Neural cell (in vitro differentiated cells): ENCODE results near the gene HAND2. TPM values are rescaled to one million over a fixed set of nuclear protein-coding genes. Genes with fewer than 3 reads are reported as not detected.
A peak's percentile ranks its signal among the peaks of the same experiment; 100 is the strongest.

ENCODE experiments used
- H2AFZ ChIP-seq: fragments of 200-600, 300-800 bp; sonication (generic), shearing (Covaris generic); 2 replicates; pipeline ENCODE4 v1.6.0; 2014; ENCODE audit warnings: low read depth, mild to moderate bottlenecking, antibody characterized with exemption, low read length, moderate library complexity
- H3F3A ChIP-seq: fragments of 200-600 bp; shearing (Covaris generic); 2 replicates; pipeline ENCODE4 v1.6.1; 2016; ENCODE audit warnings: mild to moderate bottlenecking, moderate library complexity, mixed read lengths, antibody characterized with exemption, low read length; ENCODE audit not compliant: insufficient read depth, poor library complexity, severe bottlenecking
- H3K27ac ChIP-seq: fragments of 200-600, 300-800 bp; sonication (generic), shearing (Covaris generic); 2 replicates; pipeline ENCODE4 v1.5.1; 2014; ENCODE audit warnings: mild to moderate bottlenecking, low read length, moderate library complexity
- H3K27me3 ChIP-seq: fragments of 300-800, 200-600 bp; sonication (generic), shearing (Covaris generic); 2 replicates; pipeline ENCODE4 v1.6.0; 2014; ENCODE audit warnings: mild to moderate bottlenecking, low read depth, low read length, moderate library complexity; ENCODE audit not compliant: insufficient read depth
- H3K36me3 ChIP-seq: fragments of 300-800, 200-600 bp; sonication (generic), shearing (Covaris generic); 2 replicates; pipeline ENCODE4 v1.5.1; 2014; ENCODE audit warnings: mild to moderate bottlenecking, antibody characterized with exemption, low read length, moderate library complexity; ENCODE audit not compliant: insufficient read depth
- H3K4me2 ChIP-seq: fragments of 300-800, 200-600 bp; sonication (generic), shearing (Covaris generic); 2 replicates; pipeline ENCODE4 v1.6.0; 2014; ENCODE audit warnings: mild to moderate bottlenecking, low read length
- H3K4me3 ChIP-seq: fragments of 300-800, 200-600 bp; sonication (generic), shearing (Covaris generic); 2 replicates; pipeline ENCODE4 v1.5.1; 2014; ENCODE audit warnings: mild to moderate bottlenecking, low read length, moderate library complexity
- H3K79me2 ChIP-seq: fragments of 200-600 bp; shearing (Covaris generic); replicated peaks from 2 replicates; pipeline ENCODE4 v1.6.0; 2014; ENCODE audit warnings: mild to moderate bottlenecking, low read length, moderate library complexity; ENCODE audit not compliant: insufficient read depth
- H3K9ac ChIP-seq: fragments of 300-800, 200-600 bp; sonication (generic), shearing (Covaris generic); 2 replicates; pipeline ENCODE4 v1.6.1; 2016; ENCODE audit warnings: mild to moderate bottlenecking, low read length, mixed read lengths
- H3K9me2 ChIP-seq: fragments of 200-600 bp; shearing (Covaris generic); 2 replicates; pipeline ENCODE4 v1.6.1; 2016; ENCODE audit warnings: mild to moderate bottlenecking, low read length, mixed read lengths; ENCODE audit not compliant: insufficient read depth
- H3K9me3 ChIP-seq: fragments of 200-600, 300-800 bp; sonication (generic), shearing (Covaris generic); 2 replicates; pipeline ENCODE4 v1.6.1; 2016; ENCODE audit warnings: mild to moderate bottlenecking, mixed run types, low read length, moderate library complexity, mixed read lengths
- H4K20me1 ChIP-seq: fragments of 200-600 bp; shearing (Covaris generic); 2 replicates; pipeline ENCODE4 v1.6.1; 2016; ENCODE audit warnings: mild to moderate bottlenecking, mixed run types; ENCODE audit not compliant: insufficient read depth
- CTCF ChIP-seq: fragments of 450-650 bp; IDR thresholded peaks from 2 replicates; pipeline ENCODE4 v1.5.1; 2014; ENCODE audit warnings: antibody characterized with exemption, mild to moderate bottlenecking, moderate library complexity; ENCODE audit not compliant: poor library complexity, severe bottlenecking
- EP300 ChIP-seq: fragments of 450-650 bp; conservative IDR thresholded peaks from 2 replicates; pipeline ENCODE4 v1.6.1; 2014; ENCODE audit warnings: antibody characterized with exemption, mild to moderate bottlenecking, moderate library complexity; ENCODE audit not compliant: poor library complexity, severe bottlenecking
- EZH2 ChIP-seq: fragments of 200-600, 300-800 bp; shearing (Covaris generic), sonication (generic); IDR thresholded peaks from 2 replicates; pipeline ENCODE4 v1.6.1; 2014; ENCODE audit warnings: antibody characterized with exemption, low read length, borderline replicate concordance, mild to moderate bottlenecking; ENCODE audit not compliant: insufficient read depth, poor library complexity, severe bottlenecking
- MXI1 ChIP-seq: fragments of 450-650 bp; conservative IDR thresholded peaks from 2 replicates; pipeline ENCODE4 v1.6.1; 2014; ENCODE audit warnings: antibody characterized with exemption, mild to moderate bottlenecking; ENCODE audit not compliant: poor library complexity, severe bottlenecking
- POLR2AphosphoS5 ChIP-seq: IDR thresholded peaks from 2 replicates; pipeline ENCODE4 v1.6.1; 2012
- RAD21 ChIP-seq: fragments of 450-650 bp; conservative IDR thresholded peaks from 2 replicates; pipeline ENCODE4 v1.6.1; 2014; ENCODE audit warnings: antibody characterized with exemption, mild to moderate bottlenecking, moderate library complexity
- REST ChIP-seq: IDR thresholded peaks from 2 replicates; pipeline ENCODE4 v1.6.1; 2012; ENCODE audit warnings: borderline replicate concordance
- SMC3 ChIP-seq: fragments of 450-650 bp; conservative IDR thresholded peaks from 2 replicates; pipeline ENCODE4 v1.6.1; 2014; ENCODE audit warnings: antibody characterized with exemption, mild to moderate bottlenecking, moderate library complexity; ENCODE audit not compliant: poor library complexity
- TAF1 ChIP-seq: IDR thresholded peaks from 2 replicates; pipeline ENCODE4 v1.6.1; 2012; ENCODE audit warnings: low read depth
- polyA plus RNA-seq: library from polyadenylated mRNA; depleted of rRNA; stranded (reverse); fragments of >200 nt; gene quantifications from 2 replicates; pipeline ENCODE4 v1.2.3, GENCODE V29; 2014

The HAND2 gene
- polyA plus RNA-seq, 1 donor from 2014 or later = not detected

DNA sequence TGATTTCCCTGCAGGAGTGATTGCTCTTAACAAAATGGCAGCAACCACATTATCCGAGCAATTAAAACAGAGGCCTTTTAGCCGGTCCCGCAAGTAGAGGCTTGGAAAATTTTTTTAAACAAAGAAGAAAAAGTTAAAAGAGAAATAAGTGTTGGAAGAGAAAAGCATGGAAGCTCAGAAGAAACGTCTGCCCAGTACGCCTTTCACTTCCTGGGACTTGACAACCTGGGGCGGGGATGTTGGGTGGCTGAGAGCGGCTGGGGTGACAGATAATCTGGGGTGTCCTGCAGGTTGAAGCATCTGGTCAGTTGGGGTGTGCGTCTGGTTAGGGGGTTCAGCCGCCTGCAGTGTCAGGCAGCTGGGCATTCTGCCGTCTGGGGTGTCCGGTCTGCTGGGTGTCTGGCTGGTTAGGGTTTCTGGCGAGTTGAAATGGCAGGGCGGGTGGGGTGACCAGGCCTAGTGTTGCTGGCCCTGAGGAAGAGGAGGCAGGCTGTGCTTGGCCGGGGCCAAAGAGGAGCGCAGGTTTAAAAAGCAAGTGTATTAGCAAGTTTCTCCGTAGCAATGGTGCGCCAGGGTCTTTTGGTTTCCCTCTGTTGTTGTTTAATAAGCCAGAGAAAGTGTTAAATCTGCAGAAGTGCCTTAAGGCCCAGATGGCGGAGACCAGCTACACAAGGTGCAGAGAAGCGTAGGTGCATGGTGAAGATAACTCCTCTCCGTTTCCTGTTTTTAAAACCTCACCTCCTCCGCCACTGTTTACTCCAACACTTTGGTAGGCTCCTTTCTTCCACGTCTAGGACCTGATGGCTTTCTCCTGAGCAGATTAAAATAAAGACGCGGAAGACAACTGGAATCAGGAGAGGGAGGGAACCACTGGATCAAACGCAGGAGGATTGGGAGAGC is 5.6 kb downstream of the HAND2 start:
- no peak overlapping the region for H2AFZ ChIP-seq
- no peaks in the 10 kb centered on the region for H4K20me1 ChIP-seq
- H3F3A ChIP-seq = no peaks in the 10 kb centered on the region
- no peak overlapping the region for H3K27ac ChIP-seq
- H3K4me3 ChIP-seq = no peak overlapping the region
- H3K9me3 ChIP-seq = no peaks in the 10 kb centered on the region
- H3K27me3 ChIP-seq = peaks cover 97% of the 10 kb centered on the region
- no peak overlapping the region for H3K9ac ChIP-seq
- no peaks in the 10 kb centered on the region for H3K9me2 ChIP-seq
- no peaks in the 10 kb centered on the region for H3K79me2 ChIP-seq
- no peak overlapping the region for H3K4me2 ChIP-seq
- H3K36me3 ChIP-seq = no peaks in the 10 kb centered on the region
- TF ChIP-seq TAF1 = no peak
- TF ChIP-seq EP300 = no peak
- TF ChIP-seq CTCF = no peak
- TF ChIP-seq MXI1 = no peak
- TF ChIP-seq REST = no peak
- no peak for TF ChIP-seq POLR2AphosphoS5
- TF ChIP-seq EZH2 = no peak
- TF ChIP-seq SMC3 = no peak
- TF ChIP-seq RAD21 = no peak

DNA sequence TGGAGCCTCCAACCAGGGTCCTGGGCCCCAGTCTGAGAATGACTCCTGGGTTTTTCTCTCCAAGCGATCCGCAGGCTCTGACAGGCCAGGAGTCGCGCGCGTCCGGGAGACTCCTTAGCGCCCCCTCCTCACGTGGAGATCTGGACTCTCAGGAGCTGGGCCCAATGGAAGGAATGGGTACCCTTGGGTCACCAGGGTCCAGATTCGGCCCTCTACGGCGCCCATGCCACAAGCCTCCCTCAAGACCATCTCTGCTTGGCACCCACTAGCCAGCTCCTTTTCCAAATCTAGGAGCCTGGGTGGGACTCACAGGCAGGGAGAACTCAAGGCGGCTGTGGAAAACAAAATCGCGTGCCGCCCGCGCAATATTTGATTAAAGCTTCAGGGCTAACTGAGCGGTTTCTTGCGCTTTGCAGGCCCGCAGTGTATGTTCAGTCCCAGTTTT is 7.1 kb downstream of the HAND2 start:
- Histone ChIP-seq H3K27me3 (peaks cover 100% of the 10 kb centered on the region), H3K4me2 (no peak overlapping the region), H4K20me1 (no peaks in the 10 kb centered on the region), H3F3A (no peaks in the 10 kb centered on the region), H3K79me2 (no peaks in the 10 kb centered on the region), H3K9ac (no peak overlapping the region), H3K9me3 (no peaks in the 10 kb centered on the region), H3K27ac (no peak overlapping the region), H2AFZ (no peak overlapping the region), H3K36me3 (no peaks in the 10 kb centered on the region), H3K4me3 (peak overlapping the region; percentile 59), H3K9me2 (no peaks in the 10 kb centered on the region)
- TF ChIP-seq RAD21 (no peak), EZH2 (no peak), SMC3 (no peak), POLR2AphosphoS5 (no peak), CTCF (no peak), REST (no peak), MXI1 (no peak), TAF1 (no peak), EP300 (no peak)
